SW480 (cell line): Measurements from ENCODE around the gene SLC28A2.
"Not testable (repeated sequence)": the region's sequence is repeated elsewhere in the genome, so short reads cannot be mapped to it uniquely, and the experiment has no call there.

ENCODE experiments used
- DNase-seq: peaks from one replicate; pipeline ENCODE4 v3.0.0-alpha.2; 2016; ENCODE audit warnings: low spot score

The SLC28A2 gene, protein sequence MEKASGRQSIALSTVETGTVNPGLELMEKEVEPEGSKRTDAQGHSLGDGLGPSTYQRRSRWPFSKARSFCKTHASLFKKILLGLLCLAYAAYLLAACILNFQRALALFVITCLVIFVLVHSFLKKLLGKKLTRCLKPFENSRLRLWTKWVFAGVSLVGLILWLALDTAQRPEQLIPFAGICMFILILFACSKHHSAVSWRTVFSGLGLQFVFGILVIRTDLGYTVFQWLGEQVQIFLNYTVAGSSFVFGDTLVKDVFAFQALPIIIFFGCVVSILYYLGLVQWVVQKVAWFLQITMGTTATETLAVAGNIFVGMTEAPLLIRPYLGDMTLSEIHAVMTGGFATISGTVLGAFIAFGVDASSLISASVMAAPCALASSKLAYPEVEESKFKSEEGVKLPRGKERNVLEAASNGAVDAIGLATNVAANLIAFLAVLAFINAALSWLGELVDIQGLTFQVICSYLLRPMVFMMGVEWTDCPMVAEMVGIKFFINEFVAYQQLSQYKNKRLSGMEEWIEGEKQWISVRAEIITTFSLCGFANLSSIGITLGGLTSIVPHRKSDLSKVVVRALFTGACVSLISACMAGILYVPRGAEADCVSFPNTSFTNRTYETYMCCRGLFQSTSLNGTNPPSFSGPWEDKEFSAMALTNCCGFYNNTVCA

DNA sequence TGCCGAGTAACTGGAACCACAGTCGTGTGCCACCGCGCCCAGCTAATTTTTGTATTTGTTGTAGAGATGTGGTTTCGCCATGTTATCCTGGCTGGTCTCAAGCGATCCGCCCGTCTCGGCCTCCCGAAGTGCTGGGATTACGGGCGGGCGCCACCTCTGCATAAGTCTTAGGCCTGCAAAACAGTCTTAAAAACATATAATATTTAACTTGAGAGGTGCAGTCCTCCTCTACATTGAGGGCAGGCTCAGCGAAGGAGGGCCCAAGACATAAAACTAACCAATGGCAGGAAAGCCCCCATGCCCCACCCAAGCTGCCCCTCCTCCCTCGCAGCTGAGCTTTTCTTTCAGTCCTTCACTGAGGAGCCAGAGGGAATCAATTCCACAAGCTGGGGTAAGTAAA is at the start of gene SLC28A2:
TSS of gene SLC28A2 (plus strand) at position 347 of the 400 bp plus-strand sequence. CDS start 982 bp downstream, outside the sequence.
- no peak for DNase-seq

DNA sequence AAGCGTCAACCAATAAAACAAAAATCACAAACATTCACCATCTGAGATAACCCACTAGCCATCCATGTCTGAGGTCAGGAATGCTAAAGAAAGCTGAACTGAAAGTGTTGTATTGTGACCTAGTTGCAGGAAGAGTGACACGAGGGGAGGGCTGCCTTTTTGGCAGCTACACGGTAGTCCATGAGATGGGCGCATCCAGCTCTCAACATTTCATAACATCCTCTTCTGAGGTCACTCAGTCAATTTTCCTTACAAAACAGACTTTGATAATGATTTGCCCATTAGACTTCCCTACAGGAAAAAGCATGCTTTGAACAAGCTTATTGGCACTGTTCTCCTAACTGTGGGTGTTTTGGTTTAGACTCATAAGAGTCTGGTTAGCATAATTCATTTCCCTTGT is 48.9 kb upstream of the SLC28A2 start:
- no peak for DNase-seq

DNA sequence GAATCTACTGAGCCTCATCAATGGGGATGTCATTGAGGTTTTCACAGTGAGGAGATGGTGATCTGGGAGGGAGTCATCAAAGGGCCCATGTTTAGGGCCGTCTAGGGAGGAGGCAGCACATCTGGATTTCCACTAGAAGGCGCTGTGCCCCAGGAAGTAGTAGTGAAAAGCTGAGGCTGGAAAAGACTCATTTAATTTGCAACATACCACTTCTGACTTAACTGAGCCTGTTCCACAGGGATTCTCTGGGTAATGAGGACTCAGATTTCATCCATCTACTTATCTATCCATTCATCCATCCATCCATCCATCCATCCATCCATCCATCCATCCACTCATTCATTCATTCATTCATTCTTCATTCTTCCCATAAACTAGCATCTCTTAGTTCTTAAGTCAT is 46.8 kb upstream of the SLC28A2 start:
- peak; percentile 75 for DNase-seq

DNA sequence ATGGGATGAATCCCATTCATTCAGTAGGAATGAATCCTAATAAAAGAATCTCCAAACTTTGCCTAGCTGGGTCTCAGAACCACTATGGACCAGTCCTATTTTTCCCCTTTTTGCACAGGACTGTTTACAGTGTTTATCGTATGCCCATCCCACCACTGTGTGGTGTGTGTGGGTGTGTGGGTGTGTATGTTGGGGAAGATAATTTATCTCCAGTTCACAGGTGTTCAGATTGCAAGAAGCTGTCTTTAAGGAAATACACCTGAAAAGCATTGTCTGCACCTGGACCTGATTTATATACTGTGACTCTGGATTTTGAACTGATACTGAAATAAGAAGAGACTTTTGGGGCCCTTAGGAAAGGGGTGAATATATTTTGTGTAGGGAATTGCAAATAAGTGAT is 39.5 kb upstream of the SLC28A2 start:
- no peak for DNase-seq

DNA sequence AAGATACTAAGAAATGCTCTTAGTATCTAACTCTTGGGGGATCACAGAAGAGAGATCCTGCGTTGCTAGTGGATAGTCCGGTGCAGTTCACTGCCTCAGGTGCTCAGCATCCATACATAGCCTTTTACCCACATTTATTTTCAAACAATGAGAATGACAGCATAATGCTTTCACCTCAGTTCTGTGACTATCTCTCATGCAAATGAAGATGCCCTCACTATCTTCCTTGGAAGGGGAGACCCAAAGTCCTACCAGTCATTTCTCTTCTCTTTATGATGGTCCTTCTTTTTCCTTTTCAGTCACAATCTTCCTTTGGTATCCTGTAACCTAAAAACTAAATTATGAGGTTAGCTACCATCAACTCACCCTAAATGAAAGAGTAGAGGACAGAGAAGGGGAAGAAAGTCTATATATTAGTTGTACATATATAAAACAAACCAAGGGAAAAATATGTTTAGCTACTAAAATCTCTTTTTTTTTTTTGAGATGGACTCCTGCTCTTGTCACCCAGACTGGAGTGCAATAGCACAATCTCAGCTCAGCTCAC is 30.9 kb upstream of the SLC28A2 start:
- no peak for DNase-seq

DNA sequence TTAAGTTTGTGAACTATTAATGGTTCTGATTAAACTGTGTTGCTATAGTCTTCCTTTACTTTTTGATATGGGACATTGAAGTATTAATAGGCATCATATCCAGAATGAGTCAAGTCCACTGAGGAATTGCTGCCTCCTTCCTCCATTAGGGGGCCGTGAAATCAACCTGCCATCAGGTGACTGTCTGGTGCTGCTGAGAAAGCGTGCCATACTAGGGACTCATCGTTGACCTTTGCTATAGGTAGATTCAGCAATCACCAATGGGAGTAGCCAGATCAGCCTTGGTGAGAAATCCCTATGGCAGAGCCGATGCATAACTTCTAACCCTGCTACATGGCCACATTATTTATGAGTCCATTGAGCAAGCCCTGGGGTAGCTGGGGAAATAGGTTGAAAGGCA is 30.1 kb upstream of the SLC28A2 start:
- no peak for DNase-seq

DNA sequence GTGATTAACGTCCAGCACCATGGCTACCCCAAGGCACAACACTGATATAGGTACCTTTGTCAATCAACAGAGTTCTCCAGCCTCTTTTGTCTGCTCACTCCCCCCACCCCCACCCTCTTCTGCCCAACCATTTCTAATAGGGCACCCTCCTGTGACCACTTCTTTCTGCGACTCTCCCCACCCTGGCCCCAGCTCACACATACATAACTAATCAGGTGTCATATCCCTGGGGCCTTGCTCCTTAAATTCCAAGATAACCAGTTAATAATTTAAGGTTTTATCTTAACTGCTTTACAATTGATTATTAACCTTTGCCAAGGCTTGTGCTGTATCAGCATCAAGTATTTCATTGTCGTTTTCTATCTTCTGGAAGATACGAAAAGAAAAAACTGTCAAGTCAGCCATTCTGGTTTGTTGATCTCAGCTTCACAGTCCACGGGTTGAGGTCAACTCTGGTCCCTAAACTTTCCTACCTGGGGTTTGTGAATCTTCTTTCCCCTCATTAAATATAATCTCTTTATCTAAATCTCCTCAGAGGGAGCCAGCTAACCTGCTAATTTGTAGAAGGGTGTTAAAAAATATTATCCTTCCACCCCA is 27.3 kb upstream of the SLC28A2 start:
- no peak for DNase-seq

DNA sequence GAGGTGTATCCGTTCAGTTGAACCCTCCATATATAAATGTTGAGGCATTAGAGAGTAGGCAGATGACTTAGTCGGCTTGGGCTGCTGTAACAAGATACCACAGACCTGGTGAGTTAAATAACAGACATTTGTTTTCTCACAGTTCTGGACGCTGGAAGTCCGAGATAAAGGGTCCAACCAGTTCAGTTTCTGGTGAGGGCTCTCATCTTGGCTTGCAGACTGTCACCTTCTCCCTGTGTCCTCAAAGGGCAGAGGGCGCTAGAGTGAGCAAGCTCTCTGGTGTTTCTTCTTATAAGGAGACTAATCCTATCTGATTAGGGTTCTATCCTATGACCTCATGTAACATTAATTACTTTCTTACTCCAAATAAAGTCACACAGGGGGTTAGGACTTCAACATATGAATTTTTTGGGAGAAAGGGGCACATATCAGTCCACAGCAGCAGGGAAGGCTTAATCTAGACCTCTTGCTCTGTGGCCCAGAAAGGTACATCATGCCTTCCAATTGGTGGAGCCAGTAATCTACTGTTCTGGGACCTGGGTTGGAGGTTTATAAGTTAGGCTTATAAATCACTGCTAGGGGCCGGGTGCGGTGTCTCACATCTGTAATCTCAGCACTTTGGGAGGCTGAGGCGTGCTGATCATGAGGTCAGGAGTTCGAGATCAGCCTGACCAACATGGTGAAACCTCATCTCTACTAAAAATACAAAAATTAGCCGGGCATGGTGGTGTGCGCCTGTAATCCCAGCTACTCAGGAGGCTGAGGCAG is 26.3 kb upstream of the SLC28A2 start:
- no peak for DNase-seq

DNA sequence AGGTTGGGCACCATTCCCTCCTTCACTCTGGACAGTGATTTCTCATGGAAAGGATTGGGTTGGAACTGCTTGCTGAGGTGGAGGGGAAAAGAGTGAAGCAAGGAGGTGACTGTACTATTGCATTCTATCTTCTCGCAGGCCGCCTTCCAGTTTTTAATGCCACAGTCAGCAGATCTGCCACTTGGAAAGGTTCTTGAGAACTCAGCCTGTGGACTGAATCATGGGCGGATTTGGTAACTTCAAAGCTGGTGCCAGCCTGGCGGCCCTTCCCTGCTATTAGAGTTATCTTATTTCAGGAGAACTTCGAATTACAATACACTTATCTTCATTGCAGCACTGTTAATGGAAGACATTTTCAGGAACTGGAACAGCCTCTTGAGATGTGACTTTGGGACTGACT is 23.1 kb upstream of the SLC28A2 start:
- no peak for DNase-seq

DNA sequence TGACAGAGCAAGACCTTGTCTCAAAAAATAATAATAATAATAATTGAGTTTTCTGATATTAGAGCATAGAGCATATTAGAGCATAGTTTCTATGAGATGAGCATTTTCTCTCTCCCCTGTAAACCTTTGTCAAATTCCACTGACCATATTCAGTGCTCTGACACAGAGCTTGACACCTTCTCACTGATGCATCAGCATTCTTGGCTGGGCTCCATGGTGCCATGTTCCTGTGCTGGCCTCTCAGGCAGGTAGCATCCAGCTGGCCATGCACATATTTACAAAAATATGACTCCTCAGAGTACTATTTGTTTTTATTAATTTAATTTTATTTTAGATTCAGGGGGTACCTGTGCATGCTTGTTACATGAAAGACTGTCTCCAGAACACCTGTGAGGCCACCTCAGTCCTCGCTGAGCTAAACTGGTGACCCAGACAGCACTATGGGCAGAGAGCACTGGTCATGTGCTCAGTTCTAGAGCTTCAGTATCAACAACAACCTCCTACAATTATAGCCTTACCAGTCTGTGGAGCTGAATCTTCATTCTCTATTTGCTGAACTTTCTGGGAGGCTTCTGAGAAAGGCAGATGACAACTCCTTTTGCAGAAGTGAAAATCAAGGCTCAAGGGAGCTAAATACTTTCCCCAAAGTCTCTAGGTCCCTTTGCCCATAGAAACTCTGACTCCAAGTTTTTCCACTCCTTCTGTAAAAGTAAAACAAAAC is 21.6 kb upstream of the SLC28A2 start:
- DNase-seq = no peak

DNA sequence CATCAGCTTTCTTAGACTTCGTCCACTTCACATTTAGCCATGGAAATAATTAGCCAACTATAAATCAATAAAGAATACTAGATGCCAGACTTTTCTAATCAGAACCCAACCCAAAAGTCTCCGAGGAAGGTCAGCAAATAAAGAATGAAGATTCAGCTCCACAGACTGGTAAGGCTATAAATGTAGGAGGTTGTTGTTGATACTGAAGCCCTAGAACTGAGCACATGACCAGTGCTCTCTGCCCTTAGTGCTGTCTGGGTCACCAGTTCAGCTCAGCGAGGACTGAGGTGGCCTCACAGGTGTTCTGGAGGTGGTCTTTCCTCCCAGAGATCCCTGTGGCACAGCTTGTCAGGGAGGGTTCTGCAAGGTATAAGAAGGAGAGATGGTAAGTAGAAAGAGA is 20.9 kb upstream of the SLC28A2 start:
- no peak for DNase-seq

DNA sequence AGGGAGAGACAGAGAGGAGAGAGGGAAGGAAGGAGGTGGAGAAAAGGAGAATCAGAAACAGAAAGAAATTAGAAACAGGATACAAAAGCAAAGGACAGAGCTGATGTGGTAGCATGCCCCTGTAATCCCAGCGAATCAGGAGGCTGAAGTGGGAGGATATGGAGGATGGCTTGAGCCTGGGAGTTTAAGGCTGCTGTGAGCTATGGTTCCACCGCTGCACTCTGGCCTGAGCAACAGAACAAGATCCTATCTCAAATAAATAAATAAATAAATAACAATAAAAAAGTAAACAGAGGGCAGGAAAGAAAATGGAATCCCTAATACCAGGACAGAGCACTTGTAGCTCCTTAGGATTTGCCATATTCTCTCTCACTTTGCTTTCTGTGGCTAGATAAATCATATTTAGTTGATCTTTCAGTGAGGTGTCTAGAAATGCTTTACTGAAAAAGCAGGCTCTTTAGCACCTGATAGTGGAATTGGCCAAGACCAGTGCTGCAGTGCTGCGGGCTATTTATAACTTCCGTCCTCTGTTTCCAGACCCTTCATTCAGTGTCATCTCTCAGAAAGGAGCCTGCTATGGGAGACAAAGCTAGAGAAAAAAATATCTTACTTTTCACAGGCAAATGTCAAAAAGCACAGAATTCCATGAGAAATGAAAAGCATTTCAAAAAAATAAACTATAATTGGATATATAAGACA is 20.0 kb upstream of the SLC28A2 start:
- no peak for DNase-seq

DNA sequence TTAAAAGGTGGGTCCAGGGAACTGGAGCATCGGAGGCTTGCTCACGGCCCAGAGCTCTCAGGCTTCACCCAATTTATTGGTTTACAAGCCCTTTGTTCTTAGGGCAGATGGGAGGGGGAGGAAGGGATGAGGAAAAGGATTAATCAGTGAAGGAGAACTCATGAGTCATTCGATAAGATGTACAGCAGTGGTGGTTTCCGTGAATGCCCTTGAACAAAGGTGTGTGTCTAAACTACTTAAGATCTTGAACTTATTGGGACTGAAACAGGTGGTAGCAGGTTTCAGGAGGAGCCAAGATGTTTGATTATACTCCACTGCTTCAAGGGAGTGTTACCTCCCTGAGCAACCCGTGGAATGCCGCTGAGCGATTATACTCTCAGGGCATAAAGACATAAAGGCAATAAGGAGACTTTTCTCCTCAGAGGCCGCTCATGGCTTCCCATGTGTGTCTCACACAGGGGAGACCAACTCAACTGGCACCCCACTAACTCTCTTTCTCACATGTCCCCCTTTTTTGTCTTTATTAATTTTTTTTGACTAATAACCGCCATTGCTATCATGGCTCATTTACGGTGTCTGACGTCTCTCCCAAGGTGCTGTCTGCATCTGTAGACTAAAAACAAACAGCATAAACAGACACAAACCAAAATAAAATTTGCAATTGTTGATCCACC is 17.3 kb upstream of the SLC28A2 start:
- DNase-seq = no peak

DNA sequence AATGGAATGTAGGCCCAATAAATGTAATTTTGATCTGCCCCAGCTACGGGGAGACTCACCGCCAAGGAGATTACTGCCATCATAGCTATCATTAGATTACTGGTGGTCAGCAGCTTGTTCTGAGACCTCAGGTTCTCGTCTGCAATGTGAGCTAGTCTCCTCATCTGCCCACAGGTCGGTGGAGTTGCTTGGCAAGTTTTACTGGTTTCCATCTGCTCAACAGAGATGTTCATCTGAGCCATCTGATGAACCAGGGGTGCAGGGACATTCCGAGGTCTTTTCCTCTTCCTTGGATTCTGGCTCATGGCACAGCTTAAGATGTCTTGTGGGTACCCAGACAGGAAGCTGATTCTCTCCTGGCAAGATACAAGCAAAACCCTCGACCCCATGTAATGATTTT is 15.2 kb upstream of the SLC28A2 start:
- DNase-seq = not testable (repeated sequence)

DNA sequence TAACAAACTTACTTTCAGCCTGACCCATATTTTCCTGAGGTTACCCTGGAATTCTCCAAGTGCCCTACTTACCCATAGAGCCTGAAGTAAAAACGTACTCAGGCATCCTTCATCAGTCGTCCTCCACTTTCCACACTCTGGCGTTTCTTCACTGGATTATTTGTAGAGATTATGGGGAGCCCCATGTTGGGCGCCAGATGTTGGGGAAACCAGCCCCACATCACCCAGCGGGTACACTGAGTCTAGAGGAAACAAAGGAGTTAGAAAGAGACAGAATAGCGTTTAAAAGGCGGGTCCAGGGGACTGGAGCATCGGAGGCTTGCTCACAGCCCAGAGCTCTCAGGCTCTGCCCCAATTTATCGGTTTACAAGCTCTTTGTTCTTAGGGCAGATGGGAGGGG is 9.7 kb upstream of the SLC28A2 start:
- no peak for DNase-seq

DNA sequence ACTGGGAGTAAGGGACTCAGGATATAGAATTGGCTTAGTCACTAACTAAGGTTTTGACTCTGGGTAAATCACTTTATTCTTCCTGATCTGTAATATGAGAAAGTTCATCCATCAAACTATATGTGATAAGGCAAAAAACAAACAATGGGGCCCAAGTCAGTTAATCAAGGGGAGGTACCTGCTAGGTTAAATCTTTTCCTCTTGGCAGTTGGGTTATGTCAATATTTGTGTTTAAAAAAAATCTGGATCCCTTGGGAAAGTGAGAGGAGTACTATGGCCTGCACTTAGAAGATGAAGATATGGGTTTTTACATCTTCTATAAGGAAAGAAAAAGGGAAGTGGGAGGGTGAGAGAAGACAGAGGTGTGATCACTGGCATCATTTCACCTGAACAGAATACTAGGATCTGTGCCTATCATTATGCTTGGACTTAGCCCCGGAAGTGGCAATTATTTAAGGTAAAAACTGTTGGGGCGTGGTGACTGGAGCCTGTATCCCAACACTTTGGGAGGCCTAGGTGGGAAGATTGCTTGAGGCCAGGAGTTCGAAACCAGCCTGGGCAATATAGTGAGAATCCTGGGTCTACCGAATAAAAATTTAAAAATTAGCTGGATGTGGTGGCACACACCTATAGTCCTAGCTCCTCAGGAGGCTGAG is 2.8 kb upstream of the SLC28A2 start:
- DNase-seq = no peak

DNA sequence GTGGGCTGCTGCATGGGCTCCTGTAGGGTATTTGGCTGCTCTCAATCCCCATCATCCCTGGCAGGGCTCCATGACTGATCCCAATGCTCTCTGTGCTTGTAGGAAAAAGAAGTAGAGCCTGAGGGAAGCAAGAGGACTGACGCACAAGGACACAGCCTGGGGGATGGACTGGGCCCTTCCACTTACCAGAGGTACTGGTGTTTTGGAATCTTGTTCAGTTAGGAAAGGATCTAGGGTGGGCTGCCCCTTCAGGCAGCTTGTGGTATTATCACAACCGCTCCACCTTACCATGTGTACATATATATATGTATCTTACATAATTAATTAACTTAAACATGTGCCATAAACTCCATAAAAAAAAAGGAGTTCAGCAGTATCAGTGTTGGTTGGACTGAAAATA is 1.3 kb downstream of the SLC28A2 start:
- DNase-seq = no peak

DNA sequence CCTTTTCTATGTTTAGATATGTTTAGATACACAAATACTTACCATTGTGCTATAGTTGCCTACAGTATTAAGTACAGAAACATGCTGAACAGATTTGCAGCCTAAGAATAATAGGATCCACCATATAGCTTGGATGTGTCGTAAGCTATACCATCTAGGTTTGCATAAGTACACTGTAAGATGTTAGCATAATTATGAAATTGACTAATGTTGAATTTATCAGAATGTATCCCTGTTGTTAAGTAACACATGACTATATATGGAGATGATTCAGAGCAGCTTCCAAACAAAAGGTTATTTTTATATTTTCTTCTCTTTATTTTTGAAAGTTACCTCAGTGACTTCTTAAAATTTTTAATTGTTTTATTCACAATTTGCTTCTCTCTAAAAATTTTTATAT is 2.4 kb downstream of the SLC28A2 start:
- DNase-seq = no peak

DNA sequence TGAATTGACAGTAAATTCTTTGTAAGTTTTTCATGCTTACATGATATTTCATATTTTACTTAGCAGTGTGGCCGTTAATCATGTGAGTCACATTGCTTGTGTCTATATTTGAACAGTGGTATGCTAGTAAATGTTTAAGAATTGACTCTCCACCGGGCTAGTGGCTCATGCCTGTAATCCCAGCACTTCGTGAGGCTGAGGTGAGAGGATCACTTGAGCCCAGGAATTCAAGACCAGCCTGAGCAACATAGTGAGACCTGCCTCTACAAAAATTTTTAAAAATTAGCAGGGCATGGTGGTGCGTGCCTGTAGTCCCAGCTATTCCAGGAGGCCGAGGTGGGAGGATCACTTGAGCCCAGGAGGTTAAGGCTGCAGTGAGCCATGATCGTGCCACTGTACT is 2.8 kb downstream of the SLC28A2 start:
- not testable (repeated sequence) for DNase-seq

DNA sequence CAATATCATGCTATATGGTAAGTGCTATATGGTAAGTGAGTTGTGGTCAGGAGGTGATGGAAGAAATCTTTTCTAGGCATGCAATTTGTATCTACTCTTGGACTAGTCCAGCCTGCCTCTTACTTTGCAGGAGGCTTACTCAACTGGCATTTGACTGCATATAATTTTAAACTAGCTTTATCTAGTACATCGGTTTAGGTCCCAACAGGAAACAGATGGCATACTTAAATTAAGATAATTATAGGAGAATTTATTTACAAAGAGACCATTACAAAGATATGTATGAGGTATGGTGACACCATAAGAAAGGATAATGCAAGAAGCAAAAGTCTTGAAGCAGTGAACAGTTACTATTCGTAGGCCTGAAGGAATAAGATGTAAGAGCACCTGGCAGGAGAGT is 7.8 kb downstream of the SLC28A2 start:
- DNase-seq = no peak
